H1 (cell line): ENCODE measurements around the gene EIF4A2. TPM values are rescaled to one million over a fixed set of nuclear protein-coding genes. Genes with fewer than 3 reads are reported as not detected.
A peak's percentile ranks its signal among the peaks of the same experiment; 100 is the strongest.

Experiments
- ASH2L ChIP-seq: fragments of 200-600, 300-600 bp; sonication (generic); IDR thresholded peaks from one replicate; pipeline ENCODE4 v1.7.1; 2017; ENCODE audit warnings: low read length
- CBX8 ChIP-seq: fragments of 300-800, 300-1000 bp; sonication (generic); IDR thresholded peaks from 2 replicates; pipeline ENCODE4 v1.7.1; 2016; ENCODE audit warnings: low read depth, low read length, borderline replicate concordance
- GTF2F1 ChIP-seq: IDR thresholded peaks from 2 replicates; pipeline ENCODE4 v1.6.1; 2012; ENCODE audit warnings: low read depth, low read length, improper control_type of control experiment, borderline replicate concordance
- NRF1 ChIP-seq: IDR thresholded peaks from 2 replicates; pipeline ENCODE4 v1.6.1; 2011; ENCODE audit warnings: mild to moderate bottlenecking, low read depth, low read length, improper control_type of control experiment
- RBBP5 ChIP-seq: IDR thresholded peaks from 2 replicates; pipeline ENCODE4 v1.7.1; 2012; ENCODE audit warnings: low read depth, mild to moderate bottlenecking, inconsistent platforms, low read length, moderate library complexity, borderline replicate concordance
- SIN3A ChIP-seq, 2 experiments: IDR thresholded peaks in 1 of 2; conservative IDR thresholded peaks in 1 of 2; 2 replicates each; pipeline ENCODE4 v1.6.1; 2011 to 2012; ENCODE audit warnings: low read length in 2 of 2, improper control_type of control experiment in 1 of 2, low read depth in 1 of 2, mild to moderate bottlenecking in 1 of 2
- ZNF274 ChIP-seq: IDR thresholded peaks from 2 replicates; pipeline ENCODE4 v1.7.0; 2012; ENCODE audit warnings: low read length, borderline replicate concordance; ENCODE audit errors: extremely low read depth
- polyA plus RNA-seq, 7 experiments: library from polyadenylated mRNA; depleted of rRNA in 3 of 7; stranded (reverse) in 5 of 7; unstranded in 2 of 7; fragments of >200 nt in 5 of 7; fragments of 200-250 nt in 2 of 7; gene quantifications; 1 replicate in 5 of 7; 2 replicates in 1 of 7; 4 replicates in 1 of 7; pipeline versions ENCODE4 v1.2.1 to v1.2.3, GENCODE V29; 2011 to 2013; ENCODE audit warnings: missing spikeins in 2 of 7, mixed read lengths in 2 of 7
- total RNA-seq: library from RNA; stranded (reverse); fragmentation: NEBNext Ultra II Directional; extraction: Animal tissue kit (Norgen Biotek cat#: 25700); gene quantifications from 2 replicates; pipeline ENCODE4 v1.2.1, GENCODE V29; 2021
- TF ChIP-seq, protein P1 (sequence below): fragments of 300-600 bp; sonication (generic); IDR thresholded peaks from 2 replicates; pipeline ENCODE4 v1.7.1; 2012; ENCODE audit warnings: low read length, moderate library complexity, mild to moderate bottlenecking, inconsistent platforms; ENCODE audit not compliant: insufficient replicate concordance

Gene EIF4A2
- total and polyA plus RNA-seq, 2 of the 8 experiments (the other 6 are each of a cell fraction or from before 2014, with no cell fraction given): 527 to 604 TPM

DNA sequence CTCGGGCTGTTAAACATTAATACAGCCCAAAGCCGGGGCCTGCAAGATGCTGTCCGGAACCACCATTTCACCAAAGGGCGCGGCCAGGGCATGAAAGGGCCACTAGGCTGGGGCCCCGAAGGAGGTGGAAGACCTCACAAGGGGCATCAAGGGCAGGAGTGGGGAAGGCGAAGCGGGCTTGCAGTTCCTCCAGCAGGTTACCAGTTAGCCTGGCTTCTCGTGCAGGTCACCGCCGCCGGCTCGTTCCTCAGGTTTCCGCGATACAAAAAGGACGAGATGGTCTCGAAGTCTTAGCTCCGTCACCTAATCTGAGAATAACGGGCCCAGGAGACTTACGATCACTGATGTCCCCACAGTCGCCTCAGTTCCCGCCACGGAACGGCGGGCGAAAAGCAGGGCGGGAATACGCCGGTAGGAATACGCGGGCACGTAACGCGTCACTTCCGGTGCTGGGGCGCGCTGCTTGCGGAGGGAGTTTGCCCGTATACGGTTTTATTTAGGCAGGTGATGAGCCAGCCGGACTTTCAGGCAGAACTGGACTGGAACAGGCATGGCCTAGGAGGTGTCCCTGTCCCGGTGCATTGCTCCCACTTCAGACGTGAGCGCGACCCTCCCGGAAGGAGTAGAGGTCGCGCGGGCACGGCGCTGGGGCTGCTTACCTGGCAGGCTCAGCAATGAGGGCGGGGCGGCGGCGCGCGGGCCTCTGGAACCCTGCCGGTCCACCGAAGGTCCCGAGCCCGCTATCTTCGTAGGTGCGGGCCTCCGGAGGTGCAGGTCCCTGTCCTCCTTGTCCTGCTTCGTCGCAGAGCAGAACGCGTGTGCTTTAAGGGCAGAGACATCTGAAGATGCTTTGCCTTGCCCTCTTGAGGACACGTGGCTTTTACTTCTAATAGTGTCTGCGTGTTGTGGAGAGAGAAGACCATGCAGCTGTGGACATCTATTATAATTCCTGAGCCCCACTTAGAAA, 23.0 kb downstream of the EIF4A2 start, which contains the start of gene RFC4 (continued):
- TF ChIP-seq CBX8 (no peak), NRF1 (no peak), SIN3A (conservative IDR thresholded peaks at IDR 0.05 in 1 of 2, IDR thresholded peaks at IDR 0.05 in 1 of 2; ENCODE audit: low read depth in 1 of 2, low read length in 2 of 2) (peak in 1 of 2 experiments; percentile 73; a peak in 2 of 4 replicates), ZNF274 (no peak), GTF2F1 (no peak), ASH2L (peak; percentile 93), RBBP5 (peak; percentile 93)
- TF ChIP-seq, protein P1, sequence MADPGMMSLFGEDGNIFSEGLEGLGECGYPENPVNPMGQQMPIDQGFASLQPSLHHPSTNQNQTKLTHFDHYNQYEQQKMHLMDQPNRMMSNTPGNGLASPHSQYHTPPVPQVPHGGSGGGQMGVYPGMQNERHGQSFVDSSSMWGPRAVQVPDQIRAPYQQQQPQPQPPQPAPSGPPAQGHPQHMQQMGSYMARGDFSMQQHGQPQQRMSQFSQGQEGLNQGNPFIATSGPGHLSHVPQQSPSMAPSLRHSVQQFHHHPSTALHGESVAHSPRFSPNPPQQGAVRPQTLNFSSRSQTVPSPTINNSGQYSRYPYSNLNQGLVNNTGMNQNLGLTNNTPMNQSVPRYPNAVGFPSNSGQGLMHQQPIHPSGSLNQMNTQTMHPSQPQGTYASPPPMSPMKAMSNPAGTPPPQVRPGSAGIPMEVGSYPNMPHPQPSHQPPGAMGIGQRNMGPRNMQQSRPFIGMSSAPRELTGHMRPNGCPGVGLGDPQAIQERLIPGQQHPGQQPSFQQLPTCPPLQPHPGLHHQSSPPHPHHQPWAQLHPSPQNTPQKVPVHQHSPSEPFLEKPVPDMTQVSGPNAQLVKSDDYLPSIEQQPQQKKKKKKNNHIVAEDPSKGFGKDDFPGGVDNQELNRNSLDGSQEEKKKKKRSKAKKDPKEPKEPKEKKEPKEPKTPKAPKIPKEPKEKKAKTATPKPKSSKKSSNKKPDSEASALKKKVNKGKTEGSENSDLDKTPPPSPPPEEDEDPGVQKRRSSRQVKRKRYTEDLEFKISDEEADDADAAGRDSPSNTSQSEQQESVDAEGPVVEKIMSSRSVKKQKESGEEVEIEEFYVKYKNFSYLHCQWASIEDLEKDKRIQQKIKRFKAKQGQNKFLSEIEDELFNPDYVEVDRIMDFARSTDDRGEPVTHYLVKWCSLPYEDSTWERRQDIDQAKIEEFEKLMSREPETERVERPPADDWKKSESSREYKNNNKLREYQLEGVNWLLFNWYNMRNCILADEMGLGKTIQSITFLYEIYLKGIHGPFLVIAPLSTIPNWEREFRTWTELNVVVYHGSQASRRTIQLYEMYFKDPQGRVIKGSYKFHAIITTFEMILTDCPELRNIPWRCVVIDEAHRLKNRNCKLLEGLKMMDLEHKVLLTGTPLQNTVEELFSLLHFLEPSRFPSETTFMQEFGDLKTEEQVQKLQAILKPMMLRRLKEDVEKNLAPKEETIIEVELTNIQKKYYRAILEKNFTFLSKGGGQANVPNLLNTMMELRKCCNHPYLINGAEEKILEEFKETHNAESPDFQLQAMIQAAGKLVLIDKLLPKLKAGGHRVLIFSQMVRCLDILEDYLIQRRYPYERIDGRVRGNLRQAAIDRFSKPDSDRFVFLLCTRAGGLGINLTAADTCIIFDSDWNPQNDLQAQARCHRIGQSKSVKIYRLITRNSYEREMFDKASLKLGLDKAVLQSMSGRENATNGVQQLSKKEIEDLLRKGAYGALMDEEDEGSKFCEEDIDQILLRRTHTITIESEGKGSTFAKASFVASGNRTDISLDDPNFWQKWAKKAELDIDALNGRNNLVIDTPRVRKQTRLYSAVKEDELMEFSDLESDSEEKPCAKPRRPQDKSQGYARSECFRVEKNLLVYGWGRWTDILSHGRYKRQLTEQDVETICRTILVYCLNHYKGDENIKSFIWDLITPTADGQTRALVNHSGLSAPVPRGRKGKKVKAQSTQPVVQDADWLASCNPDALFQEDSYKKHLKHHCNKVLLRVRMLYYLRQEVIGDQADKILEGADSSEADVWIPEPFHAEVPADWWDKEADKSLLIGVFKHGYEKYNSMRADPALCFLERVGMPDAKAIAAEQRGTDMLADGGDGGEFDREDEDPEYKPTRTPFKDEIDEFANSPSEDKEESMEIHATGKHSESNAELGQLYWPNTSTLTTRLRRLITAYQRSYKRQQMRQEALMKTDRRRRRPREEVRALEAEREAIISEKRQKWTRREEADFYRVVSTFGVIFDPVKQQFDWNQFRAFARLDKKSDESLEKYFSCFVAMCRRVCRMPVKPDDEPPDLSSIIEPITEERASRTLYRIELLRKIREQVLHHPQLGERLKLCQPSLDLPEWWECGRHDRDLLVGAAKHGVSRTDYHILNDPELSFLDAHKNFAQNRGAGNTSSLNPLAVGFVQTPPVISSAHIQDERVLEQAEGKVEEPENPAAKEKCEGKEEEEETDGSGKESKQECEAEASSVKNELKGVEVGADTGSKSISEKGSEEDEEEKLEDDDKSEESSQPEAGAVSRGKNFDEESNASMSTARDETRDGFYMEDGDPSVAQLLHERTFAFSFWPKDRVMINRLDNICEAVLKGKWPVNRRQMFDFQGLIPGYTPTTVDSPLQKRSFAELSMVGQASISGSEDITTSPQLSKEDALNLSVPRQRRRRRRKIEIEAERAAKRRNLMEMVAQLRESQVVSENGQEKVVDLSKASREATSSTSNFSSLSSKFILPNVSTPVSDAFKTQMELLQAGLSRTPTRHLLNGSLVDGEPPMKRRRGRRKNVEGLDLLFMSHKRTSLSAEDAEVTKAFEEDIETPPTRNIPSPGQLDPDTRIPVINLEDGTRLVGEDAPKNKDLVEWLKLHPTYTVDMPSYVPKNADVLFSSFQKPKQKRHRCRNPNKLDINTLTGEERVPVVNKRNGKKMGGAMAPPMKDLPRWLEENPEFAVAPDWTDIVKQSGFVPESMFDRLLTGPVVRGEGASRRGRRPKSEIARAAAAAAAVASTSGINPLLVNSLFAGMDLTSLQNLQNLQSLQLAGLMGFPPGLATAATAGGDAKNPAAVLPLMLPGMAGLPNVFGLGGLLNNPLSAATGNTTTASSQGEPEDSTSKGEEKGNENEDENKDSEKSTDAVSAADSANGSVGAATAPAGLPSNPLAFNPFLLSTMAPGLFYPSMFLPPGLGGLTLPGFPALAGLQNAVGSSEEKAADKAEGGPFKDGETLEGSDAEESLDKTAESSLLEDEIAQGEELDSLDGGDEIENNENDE: no peak
